AG20443 (cell line): ENCODE measurements around the gene LCP1.
A peak's percentile ranks its signal among the peaks of the same experiment; 100 is the strongest.

Source experiments
- DNase-seq: peaks from one replicate; pipeline ENCODE4 v3.0.0; 2012; ENCODE audit warnings: low spot score, mixed read lengths

Gene LCP1

DNA sequence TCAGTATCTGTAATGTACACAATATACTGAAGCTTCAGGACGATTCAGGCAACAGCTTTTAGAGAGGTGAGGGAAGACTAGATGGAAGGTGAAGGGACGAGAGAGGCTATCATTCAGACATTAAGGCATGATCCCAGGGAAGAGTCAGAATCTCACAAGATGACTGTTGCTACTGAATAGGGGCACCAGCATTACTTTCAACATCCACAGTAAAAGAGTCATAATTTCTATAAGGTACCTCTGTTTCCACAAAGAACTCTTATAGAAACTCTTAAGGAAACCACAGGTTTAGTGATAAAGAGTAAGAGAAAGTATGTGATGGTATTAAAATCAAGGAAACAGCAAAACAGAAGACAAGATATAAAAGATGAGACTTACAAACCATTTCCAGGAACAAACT, 23.0 kb downstream of the LCP1 start:
- no peak for DNase-seq

DNA sequence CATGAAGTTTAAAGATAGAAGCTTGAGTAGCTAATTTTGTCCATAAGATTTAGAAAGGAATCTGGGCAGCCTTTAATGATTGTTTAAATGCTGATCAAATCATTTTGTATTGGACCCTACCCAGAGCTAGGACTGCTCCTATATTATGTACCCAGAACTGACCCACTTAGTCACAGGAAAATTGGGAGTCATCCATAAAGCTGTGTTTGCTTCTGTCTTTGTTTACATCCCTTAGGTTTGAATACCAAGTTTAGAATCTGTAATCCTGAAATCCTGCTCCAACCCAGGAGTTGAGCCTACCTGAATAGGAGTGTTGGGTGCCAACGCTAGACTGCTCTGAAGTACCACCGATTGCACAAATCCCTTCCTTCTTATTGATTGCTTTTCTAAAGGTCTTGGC, 23.8 kb downstream of the LCP1 start:
- DNase-seq: no peak

- no peak for DNase-seq
Measured at GRCh38 chr13:46154136-46154801, 27.7 kb downstream of the LCP1 start.

- no peak for DNase-seq
Measured at GRCh38 chr13:46152627-46153328, 29.2 kb downstream of the LCP1 start.

- DNase-seq: no peak
Measured at GRCh38 chr13:46150134-46150693, 31.8 kb downstream of the LCP1 start.

GRCh38 chr13:46149272-46150133, 32.5 kb downstream of the LCP1 start:
- no peak for DNase-seq

- DNase-seq: peak; percentile 60
Measured at GRCh38 chr13:46146898-46147297, 35.1 kb downstream of the LCP1 start.

DNA sequence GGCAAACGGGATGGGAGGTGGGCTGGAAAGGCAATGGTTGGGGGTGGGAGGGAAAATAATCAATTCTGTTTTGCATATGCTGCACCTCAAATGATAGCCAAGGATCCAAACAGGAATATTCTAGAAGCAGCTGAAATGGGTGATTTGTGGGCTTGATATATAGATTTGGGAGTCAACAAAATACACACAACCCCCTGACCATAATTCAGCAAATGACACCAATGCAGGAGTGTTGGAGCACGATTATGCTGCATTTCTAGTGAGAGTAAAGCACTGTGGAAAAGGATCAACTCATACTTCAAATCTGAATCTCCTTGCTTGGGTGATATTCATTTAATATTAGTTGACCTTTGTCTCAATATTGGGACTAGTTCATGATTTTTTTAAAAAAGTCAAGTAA, 36.0 kb downstream of the LCP1 start:
- no peak for DNase-seq

- DNase-seq: no peak
Measured at GRCh38 chr13:46145135-46145534, 36.8 kb downstream of the LCP1 start.

GRCh38 chr13:46143184-46143701, 38.7 kb downstream of the LCP1 start:
- no peak for DNase-seq

GRCh38 chr13:46142776-46143175, 39.2 kb downstream of the LCP1 start:
- DNase-seq: no peak

DNA sequence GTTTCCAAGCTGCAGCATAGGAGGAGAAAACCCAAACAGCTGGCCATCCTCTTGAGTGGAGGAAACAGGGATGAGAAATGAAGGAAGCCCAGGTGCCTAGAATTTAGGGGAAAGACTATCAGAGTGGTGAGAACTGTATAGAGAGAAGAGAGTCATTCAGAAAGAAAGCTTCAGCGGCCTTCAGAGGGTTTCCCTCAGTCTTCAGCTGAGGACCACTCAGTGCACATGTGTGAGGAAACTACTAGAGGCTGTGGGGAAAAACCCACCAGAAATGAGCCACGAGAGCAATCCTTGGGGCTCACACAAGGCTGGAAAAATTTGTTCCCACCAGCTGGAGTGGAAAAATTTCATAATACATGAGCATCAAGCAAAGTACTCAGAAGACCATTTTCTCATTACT, 41.9 kb downstream of the LCP1 start:
- no peak for DNase-seq

GRCh38 chr13:46137627-46138317, 44.2 kb downstream of the LCP1 start:
- DNase-seq: no peak

DNA sequence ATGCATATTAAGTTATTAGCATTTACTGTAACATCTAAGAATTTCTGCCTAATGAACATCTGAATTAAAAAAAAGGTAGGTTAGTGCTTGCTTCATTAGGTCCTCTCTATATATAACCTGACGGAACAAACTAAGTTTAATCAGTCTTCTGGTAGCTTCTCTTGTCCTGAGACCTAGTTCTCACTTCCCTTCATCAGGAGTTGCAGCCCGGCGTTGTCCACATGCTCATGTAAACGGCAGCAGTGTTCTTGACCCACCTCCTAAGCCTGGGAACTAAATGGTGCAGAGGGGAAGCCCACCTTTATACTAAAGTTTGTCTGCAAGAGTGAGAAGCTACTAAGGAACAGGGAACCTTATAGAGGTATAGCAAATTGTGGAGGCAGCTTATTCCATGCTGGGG, 45.3 kb downstream of the LCP1 start:
- no peak for DNase-seq

- no peak for DNase-seq
Measured at GRCh38 chr13:46134961-46135522, 46.9 kb downstream of the LCP1 start.

DNA sequence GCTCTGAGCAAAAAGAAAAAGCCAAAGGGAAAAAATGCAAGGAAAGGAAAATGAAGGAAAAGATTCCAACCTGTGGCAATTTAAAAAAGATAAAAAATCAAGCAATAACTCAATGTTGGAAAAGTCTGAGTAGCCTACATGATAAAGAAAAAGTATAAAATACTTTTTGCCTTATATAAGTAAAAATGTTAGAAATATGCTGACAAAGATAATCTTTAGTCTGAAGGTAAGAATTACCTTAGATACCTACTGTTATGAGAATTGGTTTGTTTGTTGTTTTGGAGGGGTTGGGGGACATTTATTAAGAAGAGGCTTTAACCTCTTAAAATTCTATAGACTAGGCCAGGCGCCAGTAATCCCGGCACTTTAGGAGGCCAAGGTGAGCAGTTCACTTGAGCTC, 47.5 kb downstream of the LCP1 start:
- no peak for DNase-seq

DNA sequence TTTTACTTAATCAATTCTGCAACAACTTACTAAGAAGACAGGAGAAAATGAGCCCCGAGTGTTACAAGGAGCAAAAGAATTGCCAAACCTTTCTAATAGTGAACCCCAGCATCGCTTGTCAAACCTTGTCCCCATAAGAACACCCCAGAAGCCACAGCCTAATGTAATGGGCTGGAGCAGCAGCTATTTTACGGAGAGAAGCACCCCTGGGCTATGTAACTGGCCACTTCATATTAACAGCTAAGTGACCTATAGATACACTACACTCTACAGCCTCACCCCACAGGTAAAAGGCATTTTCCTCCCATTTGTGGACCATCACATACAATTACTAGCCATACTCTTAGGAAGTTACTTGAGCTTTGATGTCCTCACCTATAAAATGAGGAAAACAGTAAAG, 49.9 kb downstream of the LCP1 start:
- DNase-seq: no peak

GRCh38 chr13:46131705-46132104, 50.3 kb downstream of the LCP1 start:
- DNase-seq: no peak

GRCh38 chr13:46129955-46130618, 51.9 kb downstream of the LCP1 start:
- DNase-seq: no peak

GRCh38 chr13:46129124-46129523, 52.9 kb downstream of the LCP1 start:
- no peak for DNase-seq
